GM12892 (cell line): ENCODE data around the gene ELP4.

Source experiments
- POLR2A ChIP-seq: IDR thresholded peaks from 2 replicates; pipeline ENCODE4 v1.6.1; 2011; ENCODE audit warnings: low read depth, low read length, control low read depth
- POLR2AphosphoS5 ChIP-seq: IDR thresholded peaks from 2 replicates; pipeline ENCODE4 v1.6.1; 2011; ENCODE audit warnings: low read depth, low read length, control low read depth

DNA sequence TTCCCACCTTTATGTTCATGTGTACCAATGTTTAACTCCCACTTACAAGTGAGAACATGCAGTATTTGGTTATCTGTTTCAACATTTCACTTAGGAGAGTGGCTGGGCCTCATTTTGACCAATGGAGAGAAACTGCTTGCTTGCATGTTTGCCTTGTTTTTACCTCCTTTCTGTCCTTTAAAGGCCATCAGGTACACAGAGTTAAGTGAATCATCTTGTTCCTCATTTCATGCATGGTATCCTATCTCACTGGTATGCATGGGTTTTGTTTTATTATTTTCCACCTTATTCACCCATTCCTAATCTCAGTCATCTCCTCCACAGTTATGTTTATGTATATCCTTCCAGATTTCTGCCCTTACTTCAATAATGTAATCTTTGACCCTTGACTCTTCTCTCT, 101.0 kb downstream of the ELP4 start:
- TF ChIP-seq POLR2AphosphoS5 (no peak), POLR2A (no peak)
